ENCODE data around the gene PLEKHM3. TPM values are rescaled to one million over a fixed set of nuclear protein-coding genes. Genes with fewer than 3 reads are reported as not detected.

PLEKHM3 gene
- polyA plus RNA-seq, 2 of the 4 experiments (the other 2 are of a cell fraction) = 2.9 to 6.5 TPM

DNA sequence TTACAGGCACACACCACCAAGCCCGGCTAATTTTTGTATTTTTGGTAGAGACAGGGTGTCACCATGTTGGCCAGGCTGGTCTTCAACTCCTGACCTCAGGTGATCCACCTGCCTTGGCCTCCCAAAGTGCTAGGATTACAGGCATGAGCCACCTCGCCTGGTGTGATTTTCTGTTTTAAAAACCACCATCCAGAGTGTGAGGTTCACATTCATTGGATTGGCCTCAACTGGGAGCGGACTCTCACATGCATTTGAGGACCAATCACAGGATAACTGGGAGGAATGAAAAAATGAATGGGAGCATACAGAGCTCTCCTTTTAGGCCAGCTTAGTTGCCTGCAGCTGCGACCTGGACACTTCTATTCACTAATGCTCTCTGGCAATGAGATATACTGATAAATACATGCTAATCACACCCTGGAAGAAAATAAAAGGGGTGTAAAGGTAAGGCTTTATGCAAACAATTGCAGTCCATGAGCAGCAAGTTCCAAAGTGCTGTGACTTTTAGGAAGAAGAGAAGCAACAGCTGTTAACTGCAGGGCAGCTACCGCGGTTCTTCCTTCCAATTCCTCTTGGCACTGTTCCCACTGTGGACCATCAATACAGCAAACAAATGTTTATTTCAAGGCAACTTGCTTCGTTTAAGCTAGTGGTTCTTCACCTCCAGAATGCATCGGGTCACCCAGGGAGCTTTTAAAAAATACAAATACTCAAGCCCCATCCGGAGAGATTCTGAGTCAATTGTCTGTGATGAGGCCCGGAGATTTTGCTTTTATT lies 206.1 kb downstream of the PLEKHM3 start (continued):
- TF ChIP-seq BCL3 (IDR thresholded peaks at IDR 0.05) (no peak), RCOR1 (IDR thresholded peaks at IDR 0.05; ENCODE audit: low read depth, low read length) (no peak), NR3C1 (IDR thresholded peaks at IDR 0.05) (no peak), TP53 (CRISPR knock-in tag; IDR thresholded peaks at IDR 0.05) (no peak)

DNA sequence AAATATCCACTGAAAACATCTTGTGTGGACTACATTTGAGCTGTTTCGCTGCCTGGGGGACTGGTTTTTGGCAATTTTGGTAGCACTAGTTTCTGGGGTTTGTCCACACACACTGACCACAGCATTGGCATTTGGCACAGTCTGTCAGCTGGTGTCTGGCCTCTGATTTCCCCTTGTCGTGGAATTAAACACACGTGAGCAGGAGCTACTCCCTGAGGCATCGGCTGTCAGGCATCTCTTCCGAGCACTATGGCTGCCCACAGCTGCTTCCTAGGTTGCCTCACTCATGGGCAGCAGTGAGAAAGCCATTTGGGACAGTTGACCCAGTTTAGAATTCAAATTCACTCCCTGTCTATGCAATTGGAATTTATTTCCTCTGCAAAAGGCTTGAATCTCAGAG lies 208.8 kb downstream of the PLEKHM3 start:
- no peak for ATAC-seq
- ChIA-PET POLR2A (no interaction called here), CTCF (interaction anchor here (1.0 to 1.2 kb wide), 2 partner anchors 158 to 255 kb away, joined by 3 read pairs; no protein-coding TSS in a partner anchor)
- TF ChIP-seq GATA3 (IDR thresholded peaks at IDR 0.05; ENCODE audit: borderline replicate concordance) = no peak
- no peak for TF ChIP-seq ZNF302 (CRISPR knock-in tag; IDR thresholded peaks at IDR 0.05)
- TF ChIP-seq CBX2 (IDR thresholded peaks at IDR 0.05; ENCODE audit: borderline replicate concordance, low read depth) = no peak
- TF ChIP-seq HOXA7 (CRISPR knock-in tag; IDR thresholded peaks at IDR 0.05) = no peak
- TF ChIP-seq POLR2A (IDR thresholded peaks at IDR 0.05; ENCODE audit: low read length) = no peak
- TF ChIP-seq FOSB (CRISPR knock-in tag; IDR thresholded peaks at IDR 0.05) = no peak
- TF ChIP-seq, protein P1, sequence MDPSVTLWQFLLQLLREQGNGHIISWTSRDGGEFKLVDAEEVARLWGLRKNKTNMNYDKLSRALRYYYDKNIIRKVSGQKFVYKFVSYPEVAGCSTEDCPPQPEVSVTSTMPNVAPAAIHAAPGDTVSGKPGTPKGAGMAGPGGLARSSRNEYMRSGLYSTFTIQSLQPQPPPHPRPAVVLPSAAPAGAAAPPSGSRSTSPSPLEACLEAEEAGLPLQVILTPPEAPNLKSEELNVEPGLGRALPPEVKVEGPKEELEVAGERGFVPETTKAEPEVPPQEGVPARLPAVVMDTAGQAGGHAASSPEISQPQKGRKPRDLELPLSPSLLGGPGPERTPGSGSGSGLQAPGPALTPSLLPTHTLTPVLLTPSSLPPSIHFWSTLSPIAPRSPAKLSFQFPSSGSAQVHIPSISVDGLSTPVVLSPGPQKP (IDR thresholded peaks at IDR 0.05; ENCODE audit: low read depth, low read length) = no peak
- TF ChIP-seq SREBF2 (IDR thresholded peaks at IDR 0.05) = no peak
- TF ChIP-seq HMGXB4 (CRISPR knock-in tag; IDR thresholded peaks at IDR 0.05; ENCODE audit: borderline replicate concordance) = no peak
- no peak for TF ChIP-seq SMC3 (IDR thresholded peaks at IDR 0.05)
- H3K4me2 ChIP-seq = no peak overlapping the region
- no peaks in the 10 kb centered on the region for H3K9me3 ChIP-seq
- no peak for FAIRE-seq
- peak overlapping the region in 1 of 2 experiments; percentile 63; a peak in 2 of 6 replicates for H3K27ac ChIP-seq
- peaks cover 43% of the 10 kb centered on the region for H3K4me1 ChIP-seq
- no peak for DNase-seq (ENCODE audit: low read depth in 1 of 2, low spot score in 1 of 2)
- no peak overlapping the region for H3K4me3 ChIP-seq
- WGBS (ENCODE audit: missing lambda C conversion rate) = 89% methylated on average over 5 of the region's 5 CpGs

DNA sequence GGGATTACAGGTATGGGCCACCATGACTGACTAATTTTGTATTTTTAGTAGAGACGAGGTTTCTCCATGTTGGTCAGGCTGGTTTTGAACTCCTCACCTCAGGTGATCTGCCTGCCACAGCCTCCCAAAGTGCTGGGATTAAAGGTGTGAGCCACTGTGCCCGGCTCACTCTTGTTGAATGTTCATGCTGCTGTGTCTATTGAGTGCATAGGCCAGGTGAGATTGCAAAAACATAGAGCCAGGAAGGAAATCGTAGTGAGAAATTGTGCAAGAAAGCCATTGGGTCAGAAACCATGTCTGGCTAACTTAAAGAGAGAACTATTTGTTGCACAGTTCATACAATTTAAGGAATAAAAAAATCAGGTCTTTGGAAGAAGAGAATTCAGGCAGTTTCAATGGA lies 210.1 kb downstream of the PLEKHM3 start:
- Histone ChIP-seq H3K27ac (0 out of 6 replicates have a peak overlapping the region, but pooled peaks of 1 of the 2 experiments have one; percentile 14), H3K9me3 (no peaks in the 10 kb centered on the region), H3K4me1 (peaks cover 43% of the 10 kb centered on the region), H3K4me3 (no peak overlapping the region), H3K4me2 (no peak overlapping the region)
- no peak for FAIRE-seq
- no peak for ATAC-seq
- DNase-seq (ENCODE audit: low read depth in 1 of 2, low spot score in 1 of 2) = no peak
- no peak for TF ChIP-seq CTCF (IDR thresholded peaks at IDR 0.05)
- no peak for TF ChIP-seq POLR2A (IDR thresholded peaks at IDR 0.05; ENCODE audit: low read length)
- TF ChIP-seq HOXA7 (CRISPR knock-in tag; IDR thresholded peaks at IDR 0.05) = no peak
- no peak for TF ChIP-seq KDM1A (IDR thresholded peaks at IDR 0.05; ENCODE audit: low read depth)
- TF ChIP-seq SREBF2 (IDR thresholded peaks at IDR 0.05) = no peak
- TF ChIP-seq ZFP36 (IDR thresholded peaks at IDR 0.05; ENCODE audit: borderline replicate concordance, partially characterized antibody) = no peak
- peak in 1 of 2 experiments; percentile 10; a peak in 1 of 4 replicates for TF ChIP-seq CEBPB (IDR thresholded peaks at IDR 0.05)
- TF ChIP-seq, protein P2, sequence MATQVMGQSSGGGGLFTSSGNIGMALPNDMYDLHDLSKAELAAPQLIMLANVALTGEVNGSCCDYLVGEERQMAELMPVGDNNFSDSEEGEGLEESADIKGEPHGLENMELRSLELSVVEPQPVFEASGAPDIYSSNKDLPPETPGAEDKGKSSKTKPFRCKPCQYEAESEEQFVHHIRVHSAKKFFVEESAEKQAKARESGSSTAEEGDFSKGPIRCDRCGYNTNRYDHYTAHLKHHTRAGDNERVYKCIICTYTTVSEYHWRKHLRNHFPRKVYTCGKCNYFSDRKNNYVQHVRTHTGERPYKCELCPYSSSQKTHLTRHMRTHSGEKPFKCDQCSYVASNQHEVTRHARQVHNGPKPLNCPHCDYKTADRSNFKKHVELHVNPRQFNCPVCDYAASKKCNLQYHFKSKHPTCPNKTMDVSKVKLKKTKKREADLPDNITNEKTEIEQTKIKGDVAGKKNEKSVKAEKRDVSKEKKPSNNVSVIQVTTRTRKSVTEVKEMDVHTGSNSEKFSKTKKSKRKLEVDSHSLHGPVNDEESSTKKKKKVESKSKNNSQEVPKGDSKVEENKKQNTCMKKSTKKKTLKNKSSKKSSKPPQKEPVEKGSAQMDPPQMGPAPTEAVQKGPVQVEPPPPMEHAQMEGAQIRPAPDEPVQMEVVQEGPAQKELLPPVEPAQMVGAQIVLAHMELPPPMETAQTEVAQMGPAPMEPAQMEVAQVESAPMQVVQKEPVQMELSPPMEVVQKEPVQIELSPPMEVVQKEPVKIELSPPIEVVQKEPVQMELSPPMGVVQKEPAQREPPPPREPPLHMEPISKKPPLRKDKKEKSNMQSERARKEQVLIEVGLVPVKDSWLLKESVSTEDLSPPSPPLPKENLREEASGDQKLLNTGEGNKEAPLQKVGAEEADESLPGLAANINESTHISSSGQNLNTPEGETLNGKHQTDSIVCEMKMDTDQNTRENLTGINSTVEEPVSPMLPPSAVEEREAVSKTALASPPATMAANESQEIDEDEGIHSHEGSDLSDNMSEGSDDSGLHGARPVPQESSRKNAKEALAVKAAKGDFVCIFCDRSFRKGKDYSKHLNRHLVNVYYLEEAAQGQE (IDR thresholded peaks at IDR 0.05) = no peak
- TF ChIP-seq CHD2 (IDR thresholded peaks at IDR 0.05; ENCODE audit: low read length, partially characterized antibody) = no peak
- CTCF ChIA-PET = interaction anchor here (0.6 to 0.8 kb wide), 2 partner anchors 10 to 125 kb away, joined by 3 read pairs; no protein-coding TSS in a partner anchor
- POLR2A ChIA-PET = no interaction called here
- WGBS (ENCODE audit: missing lambda C conversion rate) = 78% methylated on average over 3 of the region's 3 CpGs

Data from A549 (cell line).